Stimulated activated CD4-positive, alpha-beta T cell treated with anti-CD3 and anti-CD28 coated beads, Interleukin-4, amount 100 ng/mL, for 4 hours (primary cell): ENCODE results near the gene TMEM218.
A peak's percentile ranks its signal among the peaks of the same experiment; 100 is the strongest.
"Not testable (repeated sequence)": the region's sequence is repeated elsewhere in the genome, so short reads cannot be mapped to it uniquely, and the experiment has no call there.

Source experiments
- DNase-seq, 2 experiments: peaks; one replicate each; pipeline ENCODE4 v3.0.0-alpha.2; 2020

TMEM218 gene

DNA sequence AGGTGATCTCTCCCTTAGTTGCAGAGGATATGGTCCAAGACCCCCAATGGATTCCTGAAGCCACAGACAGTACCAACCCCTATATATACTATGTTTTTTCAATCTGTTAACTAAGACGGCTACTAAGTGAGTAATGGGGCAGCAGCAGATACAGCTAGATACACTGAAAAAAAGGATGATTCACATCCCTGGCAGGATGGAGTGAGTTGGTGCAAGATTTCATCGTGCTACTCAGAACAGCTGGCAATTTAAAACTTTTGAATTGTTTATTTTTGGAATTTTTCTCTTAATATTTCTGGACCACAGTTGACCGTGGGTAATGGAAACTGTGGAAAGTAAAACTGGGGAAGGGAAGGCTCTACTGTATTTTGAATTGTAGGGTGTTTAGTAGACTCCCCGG is 17.0 kb upstream of the TMEM218 start:
- DNase-seq: no peak

DNA sequence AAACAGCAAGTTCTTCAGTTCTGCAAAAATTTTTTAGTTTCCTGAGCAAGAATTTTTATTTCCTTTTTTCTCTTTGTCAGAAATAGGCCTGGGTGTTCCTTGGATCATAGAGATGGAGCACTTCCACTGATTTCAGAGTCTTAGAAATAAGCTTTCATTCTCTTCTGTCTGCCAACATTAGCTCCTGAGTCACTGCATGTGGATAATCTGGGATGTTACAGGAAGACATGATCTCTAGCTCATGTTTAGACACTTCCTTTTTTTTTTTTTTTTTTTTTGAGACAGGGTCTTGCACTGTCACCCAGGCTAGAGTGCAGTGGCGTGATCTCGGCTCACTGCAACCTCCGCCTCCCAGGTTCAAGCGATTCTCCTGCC is 13.2 kb upstream of the TMEM218 start:
- DNase-seq: no peak

DNA sequence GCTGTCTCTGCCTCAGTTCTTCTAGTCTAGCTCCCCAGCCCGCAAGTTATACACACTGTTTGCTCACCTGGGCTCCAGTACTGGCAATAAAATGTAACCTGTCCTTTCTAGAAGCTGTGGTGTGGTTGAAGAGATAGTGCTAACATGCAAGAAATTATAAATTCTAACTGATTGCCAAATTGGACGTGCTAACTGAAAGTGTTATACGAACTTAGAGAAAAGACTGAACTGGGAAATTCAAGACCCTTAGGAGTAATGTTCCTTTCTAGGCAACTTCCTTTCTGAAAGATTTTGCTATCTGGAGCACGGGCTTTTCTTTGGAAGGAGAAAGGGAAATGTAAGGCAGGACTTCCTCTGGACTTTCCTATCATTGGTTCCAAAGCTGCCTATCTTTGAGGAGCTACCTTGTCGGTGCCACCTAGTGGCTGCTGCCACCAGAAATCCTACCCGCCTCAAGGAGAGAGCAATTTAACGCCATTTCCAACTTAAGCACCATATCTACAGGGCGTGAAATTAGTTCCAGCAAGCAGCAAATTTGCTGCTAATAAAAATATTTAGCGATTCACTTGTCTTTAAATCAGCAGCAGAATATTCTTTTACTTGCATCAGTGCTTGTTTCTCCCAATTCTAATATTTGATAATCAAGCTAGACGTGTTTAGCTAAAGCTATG is 12.7 kb upstream of the TMEM218 start:
- peak in 1 of 2 experiments; percentile 23 for DNase-seq

DNA sequence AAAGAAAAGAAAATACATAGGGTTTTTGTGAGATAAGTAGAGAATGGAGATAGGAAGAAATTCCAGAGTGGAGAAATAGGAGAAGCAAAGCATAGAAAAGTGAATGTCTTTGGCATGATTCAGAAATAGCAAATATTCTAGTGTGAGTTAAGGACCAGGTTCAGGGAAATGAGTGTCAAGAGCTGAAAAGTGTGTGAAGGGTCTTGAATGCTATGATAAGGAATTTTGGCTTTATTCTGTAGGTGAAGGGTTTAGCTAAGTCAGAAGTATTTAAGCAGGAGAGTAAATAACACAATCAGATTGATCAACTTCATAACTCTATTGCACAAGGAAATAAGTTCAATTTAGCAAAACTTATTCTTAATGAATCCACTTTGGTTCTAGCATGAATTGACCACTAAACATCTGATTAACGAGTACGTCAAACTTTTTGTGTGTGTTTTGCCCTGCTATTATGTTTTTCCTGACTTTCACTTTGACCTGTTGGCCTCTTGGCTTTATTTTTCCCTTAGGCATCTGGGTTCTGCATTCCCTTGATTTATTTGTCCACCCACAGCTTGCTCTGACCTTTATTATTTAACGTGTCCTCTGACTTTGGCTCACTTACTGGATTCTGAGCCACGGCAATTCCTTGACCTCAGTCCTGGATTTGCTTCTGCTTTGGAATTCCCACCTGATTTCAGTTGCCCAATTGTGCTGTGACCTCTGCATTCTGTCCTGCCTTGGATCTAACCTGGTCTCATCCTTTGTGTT is 11.9 kb upstream of the TMEM218 start:
- DNase-seq: no peak

DNA sequence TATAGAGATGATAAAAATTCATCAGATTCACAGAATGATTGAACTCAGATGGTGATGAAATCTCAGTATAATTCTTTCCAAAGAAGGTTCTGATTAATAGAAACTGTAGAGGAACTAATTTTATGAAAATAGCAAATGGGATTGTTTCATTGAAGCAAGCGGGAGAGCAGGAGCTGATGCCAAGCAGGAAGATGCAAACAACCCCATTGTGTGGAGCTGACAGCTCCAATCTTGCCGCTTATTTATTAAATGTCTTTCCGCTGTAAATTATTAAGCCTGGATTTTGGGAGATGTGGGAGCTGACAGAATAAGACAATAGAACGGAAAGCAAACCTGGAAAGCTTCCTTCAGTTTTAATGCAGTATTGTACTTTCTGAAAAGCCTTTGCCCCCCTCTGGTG is 6.0 kb upstream of the TMEM218 start:
- no peak for DNase-seq

DNA sequence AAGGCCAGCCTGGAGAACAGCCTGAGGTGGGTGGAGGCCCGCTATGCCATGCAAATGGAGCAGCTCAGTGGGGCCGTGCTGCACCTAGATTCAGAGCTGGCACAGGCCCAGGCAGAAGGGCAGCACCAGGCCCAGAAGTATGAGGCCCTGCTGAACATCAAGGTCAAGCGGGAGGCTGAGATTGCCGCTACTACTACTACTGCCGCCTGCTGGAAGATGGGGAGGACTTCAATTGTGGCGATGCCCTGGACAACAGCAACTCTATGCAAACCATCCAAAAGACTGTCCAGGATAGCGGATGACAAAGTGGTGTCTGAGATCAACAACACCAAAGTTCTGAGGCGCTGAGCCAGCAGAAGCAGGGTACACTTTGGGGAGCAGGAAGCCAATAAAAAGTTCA is 3.1 kb upstream of the TMEM218 start:
- no peak for DNase-seq

DNA sequence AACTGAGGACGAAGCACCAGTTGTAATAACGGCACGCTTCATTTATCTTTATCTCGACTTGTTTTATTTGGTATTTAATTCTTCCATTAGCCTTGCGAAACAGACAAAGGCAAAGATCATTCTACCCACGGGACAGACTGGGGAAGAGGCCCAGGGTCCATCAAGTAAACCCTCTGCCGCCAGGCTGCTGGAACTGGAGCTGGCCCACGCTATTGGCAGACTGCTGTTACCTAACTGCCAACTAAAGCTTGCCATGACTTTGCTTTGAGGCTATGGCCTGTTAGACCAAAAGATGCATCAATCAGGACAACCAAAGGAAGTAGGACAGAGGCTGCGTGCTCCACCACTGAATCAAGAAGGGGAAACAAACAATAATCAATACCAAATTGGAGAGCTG is 780 bp upstream of the TMEM218 start:
- no peak for DNase-seq

DNA sequence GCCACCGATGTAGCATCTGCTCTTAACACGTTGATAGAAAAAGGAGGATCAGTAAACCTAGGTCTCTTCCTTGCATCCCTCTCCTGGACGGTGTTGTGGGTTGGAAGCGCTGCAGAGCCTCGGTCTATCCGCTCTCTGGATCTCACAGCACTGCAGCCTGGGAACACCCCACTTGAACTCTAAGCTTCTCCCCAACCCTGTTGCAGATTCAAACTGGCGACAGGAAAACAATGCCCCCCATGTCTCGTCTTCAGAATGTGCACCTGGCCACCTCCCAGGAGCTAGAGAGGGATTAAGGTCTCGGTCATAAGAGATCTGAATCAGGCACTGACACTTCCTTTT is 454 bp downstream of the TMEM218 start:
- no peak for DNase-seq

DNA sequence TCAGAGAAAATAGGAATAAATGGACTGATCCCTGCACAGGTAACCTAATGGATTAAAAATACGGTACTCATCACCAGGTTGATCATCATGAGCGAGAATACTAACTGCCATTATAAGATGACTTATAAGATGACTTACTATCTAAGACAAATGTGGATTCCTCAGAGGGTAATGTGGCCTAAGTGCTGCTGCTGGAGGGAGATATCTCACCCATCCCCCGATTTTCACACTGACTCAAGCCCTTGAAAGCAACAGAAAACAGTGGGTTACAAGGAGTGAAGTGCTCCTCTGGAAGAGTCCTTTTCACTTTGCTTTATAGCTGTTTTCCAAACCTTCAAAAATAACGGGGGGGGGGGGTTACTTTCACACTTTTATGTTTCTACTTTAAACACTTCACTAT is 920 bp downstream of the TMEM218 start:
- no peak for DNase-seq

DNA sequence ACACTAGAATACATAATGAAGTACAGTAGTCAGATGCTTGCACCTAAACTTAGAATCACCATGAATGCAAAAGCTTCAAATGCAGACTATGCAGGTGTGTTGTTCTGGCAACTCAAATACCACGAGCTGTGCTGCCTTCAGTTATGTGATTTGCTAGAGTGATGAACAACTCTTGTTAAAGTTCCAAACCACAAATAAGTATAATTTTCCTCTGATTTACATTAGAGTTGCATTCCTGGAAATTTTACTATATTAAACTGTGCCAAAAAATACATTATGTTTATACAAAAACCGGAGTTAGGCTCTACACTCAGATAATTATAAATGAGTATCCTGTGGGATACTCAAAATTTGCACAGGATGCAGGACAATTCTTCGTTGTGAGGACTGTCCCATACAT is 3.0 kb downstream of the TMEM218 start:
- no peak for DNase-seq

DNA sequence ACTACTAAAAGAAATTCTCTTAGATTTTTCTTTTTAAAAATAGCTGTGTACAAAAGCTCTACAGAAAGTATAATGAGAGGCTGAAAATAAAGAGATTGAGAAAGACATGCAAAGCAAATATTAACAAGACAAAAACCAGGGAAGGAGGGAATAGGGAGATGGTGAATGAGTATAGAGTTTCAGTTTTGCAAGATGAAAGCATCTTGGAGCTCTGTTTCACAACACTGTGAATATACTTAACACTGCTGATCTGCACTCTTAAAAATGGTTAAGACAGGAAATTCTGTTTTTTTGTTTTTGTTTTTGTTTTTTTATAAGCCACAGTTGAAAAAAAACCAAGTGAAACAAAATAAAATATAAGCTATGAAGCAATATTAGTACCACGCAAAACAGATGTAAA is 5.5 kb downstream of the TMEM218 start:
- DNase-seq: no peak

DNA sequence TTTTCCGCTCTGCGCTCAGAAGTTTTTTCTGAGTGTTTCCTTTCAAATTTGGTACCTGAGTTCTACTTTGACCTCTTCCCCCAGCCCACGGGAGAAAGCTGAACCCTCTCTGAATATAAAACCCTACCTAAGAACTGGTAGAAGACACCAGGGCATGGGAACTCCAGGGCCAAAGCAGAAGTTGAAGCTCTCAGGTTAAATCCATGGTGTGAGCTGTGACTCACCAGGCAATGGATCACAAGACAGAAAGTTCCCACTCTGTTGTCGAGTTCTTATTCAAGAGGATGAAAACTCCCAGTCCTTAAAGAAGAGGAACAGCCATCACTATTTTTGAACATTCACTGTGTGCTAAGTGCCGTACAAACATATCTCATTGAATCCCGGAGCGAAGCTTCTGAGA is 8.9 kb downstream of the TMEM218 start:
- DNase-seq: no peak

DNA sequence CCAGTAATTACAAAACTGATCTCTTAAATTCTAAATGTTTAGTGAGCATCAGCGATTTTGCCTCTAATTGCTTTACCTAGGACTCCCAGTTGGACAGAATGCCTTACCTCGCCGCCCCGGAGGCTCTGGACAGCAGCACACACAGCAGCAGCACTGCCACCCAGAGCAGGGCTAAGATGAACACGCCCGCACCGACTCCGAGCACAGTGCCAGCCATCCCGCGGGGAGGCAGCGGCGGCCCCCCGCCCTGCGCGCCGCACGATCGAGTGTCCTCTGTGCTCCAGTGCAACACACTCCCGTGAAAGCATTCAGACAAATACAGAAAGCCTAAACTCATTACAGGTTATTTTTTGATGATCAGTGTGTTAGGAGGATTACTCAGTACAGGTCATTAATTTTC is 9.4 kb downstream of the TMEM218 start:
- no peak for DNase-seq

DNA sequence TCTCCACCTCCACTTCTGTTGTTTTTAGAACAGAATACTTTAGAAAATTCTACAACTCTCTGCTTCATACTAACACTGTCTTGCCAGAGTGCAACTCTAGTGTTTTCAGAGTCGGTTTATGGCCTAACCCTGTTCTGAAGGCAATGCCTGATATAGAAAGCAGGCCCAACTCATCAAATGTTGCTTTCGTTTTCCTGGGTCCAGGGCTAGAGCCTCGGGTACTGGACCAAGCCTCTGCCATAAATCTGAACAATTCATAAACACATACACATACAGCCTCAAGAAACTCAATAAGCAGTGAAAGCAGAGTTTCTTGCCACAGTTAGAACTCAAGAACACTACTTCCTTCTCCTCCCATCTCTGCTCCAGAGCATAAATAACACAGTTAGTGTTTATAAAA is 9.8 kb downstream of the TMEM218 start:
- no peak for DNase-seq

DNA sequence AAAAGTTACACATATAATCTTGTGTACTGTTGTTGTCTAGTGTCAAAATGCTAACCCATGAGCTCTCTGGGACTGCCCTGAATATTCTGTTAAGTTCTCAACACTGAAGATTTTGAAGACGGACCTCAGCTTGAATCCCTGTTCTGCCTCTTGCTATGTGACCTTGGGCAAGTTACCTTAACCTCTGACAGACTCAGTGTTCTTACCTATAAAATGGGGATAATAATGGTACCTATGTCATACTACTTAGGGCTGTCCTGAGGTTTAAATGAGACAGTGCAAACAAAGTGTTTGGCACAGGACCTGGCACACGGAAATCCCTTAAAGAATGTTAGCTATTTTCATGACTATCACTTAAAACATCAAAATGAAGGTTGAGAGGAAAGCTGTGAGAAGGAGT is 11.3 kb downstream of the TMEM218 start:
- DNase-seq: no peak

DNA sequence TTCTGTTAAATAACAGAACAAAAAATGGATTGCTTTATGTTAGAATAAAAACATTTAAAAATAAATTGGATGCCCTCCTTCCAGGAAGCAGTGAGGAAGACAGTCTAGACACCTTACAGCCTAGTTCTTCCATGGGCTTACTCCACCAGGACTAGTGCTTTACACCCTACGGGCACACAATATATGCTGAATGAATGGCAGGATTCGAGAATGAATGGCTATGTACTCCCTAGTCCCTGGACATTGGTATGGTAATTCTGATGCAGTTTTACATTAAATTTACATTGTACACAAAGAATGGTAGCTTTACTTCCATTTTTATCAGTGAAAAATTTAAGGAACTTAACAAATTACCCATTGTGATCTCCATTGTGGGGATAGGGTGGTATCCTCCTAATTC is 16.7 kb downstream of the TMEM218 start:
- DNase-seq: no peak

DNA sequence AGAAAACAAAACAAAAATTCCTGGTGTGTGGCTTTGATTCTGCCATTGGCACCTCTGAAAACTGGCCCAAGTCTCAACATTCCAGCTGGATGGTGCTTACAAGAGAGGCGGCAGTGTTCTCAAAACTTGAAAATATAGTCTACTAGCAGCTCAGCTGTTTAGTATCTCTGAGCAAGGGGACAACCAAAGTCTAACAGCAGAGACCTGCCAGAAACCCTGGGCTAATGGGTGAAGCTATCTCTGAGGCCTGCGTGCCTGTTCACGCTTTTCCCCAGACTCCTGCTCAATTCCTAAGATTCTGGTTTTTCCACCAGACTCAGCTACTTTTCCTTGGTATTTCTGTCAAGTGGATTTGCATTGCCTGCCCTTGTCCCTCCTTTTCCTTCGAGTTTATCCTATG is 17.9 kb downstream of the TMEM218 start:
- DNase-seq: no peak

DNA sequence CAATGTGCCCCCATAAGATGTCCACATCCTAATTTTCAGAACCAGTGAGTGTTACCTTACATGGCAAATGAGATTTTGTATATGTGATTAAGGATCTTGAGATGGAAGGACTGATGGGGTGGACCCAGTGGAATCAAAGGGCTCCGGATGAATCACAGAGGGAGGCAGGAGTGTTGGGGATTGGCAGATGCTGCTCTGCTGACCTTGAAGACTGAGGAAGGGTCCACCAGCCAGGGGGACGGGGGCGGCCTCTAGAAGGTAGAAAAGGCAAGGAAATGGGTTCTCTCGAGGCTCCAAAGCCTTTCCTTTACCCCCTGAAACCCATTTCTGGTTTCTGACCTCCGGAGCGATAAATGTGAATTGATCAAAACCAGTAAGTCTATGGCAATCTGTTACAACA is 18.8 kb downstream of the TMEM218 start:
- no peak for DNase-seq

DNA sequence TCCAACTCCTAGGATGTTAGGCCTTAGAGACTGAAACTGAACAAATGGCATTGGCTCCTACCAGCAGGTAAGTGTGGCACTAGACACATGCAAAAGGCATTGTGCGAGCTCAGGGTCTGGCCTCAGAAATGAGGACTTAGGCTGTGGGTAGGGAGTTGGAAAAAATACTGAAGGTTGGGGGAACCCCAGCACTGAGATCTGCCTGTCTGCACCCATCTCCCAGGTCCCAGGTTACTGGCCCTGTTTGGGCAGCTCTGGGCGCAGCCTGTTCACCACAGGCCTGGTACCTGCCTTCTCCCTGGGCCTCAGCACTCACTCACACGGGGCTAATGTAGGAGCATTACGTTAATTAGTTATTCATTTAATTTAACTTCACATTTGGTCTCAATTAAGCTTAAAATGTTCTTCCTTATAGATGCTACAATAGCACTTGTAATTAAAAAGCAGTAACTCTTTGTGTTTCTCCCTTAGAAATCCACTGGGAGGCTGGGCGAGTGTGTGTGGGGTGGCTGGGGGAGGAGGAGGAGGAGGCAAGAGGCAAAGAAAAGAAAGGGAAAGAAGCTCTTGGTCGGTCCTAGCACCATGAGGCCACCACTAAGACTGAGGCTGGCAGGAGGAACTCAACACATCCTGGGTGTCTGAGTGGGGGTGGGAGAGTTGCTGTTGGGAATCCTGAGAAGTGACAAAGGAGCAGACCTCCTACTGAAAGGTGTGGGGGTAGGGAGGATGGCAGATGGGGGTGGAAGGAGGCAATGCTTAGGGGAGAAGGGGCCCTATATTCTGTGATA is 19.4 kb downstream of the TMEM218 start:
- DNase-seq: no peak

DNA sequence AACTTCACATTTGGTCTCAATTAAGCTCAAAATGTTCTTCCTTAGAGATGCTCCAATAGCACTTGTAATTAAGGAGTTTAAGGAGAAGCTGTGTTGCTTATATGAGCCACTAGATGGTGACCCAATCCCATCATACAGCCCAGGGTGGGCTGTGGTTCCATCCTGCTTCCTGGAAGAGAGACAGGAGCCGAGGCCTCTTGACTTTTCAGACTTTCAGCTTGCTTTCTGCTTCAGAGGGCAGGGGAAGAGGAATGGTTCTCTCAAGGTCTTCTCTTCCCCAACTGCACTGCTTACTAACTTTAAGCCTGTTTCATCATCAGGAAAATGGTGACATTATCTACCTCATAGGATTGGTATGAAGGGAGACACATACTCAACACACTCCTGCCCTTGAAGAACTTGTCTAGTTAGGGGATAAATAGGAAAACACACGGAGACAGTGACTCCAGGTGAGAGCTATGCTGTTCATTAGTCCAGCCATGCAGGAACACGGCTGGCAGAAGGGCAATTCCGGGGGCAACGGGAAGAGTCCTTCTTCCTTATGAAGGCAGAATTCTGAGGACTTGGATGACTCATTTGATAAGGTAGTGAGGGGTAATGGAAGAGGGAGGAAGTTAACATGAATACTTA is 20.1 kb downstream of the TMEM218 start:
- no peak for DNase-seq

DNA sequence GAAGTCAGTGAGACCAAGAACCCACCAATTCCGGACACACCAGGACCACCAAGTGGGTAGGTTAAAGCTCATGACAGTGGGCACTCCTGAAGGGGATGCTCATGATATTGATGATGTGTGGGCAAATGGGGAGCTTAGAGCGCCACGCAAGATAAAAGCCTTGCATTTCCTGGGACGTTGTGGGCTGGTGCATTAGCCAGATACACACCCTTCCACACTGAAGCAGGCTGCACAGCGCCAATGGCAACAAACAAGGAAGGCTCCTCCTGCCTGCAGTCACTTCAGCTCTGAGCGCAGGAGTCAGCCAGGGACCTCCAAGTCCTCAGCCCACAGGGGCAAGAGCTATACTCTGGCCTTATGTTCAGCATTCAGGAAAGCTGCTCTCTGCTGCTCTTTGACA is 20.6 kb downstream of the TMEM218 start:
- no peak for DNase-seq

DNA sequence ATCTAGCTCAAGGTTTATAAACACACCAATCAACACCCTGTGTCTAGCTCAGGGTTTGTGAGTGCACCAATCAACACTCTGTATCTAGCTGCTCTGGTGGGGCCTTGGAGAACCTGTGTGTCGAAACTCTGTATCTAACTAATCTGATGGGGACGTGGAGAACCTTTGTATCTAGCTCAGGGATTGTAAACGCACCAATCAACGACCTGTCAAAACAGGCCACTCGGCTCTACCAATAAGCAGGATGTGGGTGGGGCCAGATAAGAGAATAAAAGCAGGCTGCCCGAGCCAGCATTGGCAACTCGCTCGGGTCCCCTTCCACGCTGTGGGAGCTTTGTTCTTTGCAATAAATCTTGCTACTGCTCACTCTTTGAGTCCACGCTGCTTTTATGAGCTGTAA is 21.3 kb downstream of the TMEM218 start:
- DNase-seq: not testable (repeated sequence)

DNA sequence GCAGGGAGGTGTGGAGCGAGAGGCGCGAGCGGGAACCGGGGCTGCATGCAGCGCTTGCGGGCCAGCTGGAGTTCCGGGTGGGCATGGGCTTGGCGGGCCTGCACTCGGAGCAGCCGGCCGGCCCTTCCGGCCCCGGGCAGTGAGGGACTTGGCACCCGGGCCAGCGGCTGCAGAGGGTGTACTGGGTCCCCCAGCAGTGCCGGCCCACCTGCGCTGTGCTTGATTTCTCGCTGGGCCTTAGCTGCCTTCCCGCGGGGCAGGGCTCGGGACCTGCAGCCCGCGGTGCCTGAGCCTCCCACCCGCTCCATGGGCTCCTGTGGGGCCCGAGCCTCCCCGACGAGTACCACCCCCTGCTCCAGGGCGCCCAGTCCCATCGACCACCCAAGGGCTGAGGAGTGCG is 21.9 kb downstream of the TMEM218 start:
- not testable (repeated sequence) for DNase-seq
